HG02623 (cell line): ENCODE measurements around the gene RPL10L.

Source experiments
- ATAC-seq: cut with Tn5 transposase; IDR thresholded peaks from one replicate; pipeline ENCODE4 v1.9.1; 2021; ENCODE audit warnings: moderate library complexity; ENCODE audit not compliant: unreplicated experiment

Gene RPL10L

DNA sequence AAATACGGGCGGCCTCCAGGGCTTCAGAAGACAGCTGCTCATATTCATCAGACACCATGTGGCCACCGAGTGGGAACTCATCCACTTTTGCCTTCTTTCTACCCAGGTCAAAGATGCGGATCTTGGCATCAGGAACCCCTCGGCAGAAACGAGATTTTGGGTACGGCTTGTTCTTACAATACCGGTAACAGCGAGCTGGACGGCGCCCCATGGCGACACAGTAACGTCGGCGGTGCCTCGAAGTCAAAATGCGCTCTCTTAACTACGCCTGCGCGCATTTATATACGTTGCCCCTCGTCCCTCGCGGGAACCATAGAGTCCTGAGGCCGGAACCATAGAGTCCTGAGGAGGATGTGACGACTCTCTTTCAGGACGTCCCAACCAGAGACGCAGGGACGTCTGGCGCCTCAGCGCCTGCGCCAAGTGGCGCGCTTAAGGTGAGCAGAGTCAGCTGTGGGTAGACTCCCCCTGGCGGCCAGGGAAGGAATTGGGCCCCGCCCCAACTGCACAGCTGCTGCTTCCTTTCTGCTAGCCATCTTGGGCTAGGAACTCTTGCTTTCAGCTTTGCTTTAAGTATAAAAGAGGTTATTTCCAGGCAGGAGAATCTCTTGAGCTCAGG is at the start of gene RPL10L:
Gene RPL10L, minus strand, starts transcription at position 256 of the 619 bp plus-strand sequence. Its CDS starts 45 bp downstream, at position 211.
- no peak for ATAC-seq

DNA sequence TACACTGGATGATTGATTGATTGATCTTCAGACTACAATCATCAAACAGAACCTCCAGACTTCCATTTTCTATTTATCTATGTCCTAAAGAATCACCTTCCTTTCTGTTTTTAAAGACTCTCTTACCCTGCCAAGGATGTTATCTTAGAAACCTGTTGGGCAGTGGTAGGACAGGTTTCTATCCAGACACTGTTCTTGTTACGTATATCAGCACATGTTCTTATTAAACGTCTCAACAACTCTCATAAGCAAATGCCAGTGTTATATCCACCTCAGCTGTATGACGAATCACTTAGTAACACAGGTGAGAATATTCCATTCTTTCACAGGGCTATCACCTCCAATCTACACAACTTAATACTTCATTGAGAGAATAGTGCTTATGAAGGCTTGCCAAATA is 40.2 kb upstream of the RPL10L start:
- no peak for ATAC-seq

DNA sequence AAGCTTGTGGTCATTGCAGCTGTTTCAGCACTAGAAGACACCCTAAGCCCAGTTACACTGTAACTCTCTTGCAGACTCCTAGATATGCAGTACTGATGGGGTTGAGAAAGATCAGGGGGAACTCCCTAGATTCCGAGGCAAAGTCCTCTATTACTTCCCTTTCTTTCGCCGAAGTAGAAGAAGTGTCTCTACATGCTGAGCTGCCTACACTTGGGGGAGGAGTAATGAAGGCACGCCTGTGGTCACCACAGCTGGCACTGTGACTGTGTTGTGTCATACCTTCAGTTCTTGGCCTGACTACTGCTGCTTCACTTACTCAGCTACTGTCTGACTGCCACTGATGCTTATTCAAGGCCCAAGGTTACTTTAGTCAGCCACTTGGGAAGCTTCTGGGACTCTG is 35.1 kb upstream of the RPL10L start:
- no peak for ATAC-seq

DNA sequence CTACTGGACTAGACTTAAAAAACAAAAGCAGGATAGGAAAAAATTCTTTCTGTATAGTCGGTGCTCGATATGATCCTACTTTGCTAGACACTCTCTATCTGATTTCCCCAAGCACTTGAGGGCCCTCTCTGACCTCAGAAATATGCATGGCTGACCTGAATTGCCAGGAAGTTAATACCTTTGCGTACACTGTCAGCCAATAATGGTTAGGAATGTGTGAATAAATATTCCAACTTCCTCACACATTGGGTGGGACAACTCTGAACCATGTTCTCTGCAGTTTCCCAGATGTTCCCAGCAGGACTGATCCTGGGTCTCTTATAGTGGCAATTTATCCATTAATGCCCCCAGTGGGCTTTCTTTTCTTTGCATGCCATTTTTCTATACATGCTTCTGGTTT is 20.5 kb upstream of the RPL10L start:
- no peak for ATAC-seq

DNA sequence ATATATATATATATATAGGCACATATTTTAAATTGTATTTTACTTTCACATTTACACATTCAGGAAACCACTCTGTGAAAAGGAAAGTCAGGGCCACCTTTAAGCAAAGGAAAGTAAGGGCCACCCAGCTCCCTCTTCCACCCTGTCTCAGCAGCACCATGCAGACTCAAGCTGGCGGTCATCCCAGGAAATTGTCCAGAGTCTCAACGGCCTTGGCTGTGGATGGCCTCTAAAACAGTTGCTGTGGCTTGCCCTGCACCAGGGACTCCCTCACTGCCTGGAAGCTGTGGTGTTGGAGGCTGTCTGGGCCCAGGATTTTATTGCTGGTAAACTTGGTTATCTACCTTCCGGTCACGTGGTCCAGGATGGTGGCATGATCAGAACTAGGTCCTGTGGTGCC is 11.8 kb upstream of the RPL10L start:
- no peak for ATAC-seq

DNA sequence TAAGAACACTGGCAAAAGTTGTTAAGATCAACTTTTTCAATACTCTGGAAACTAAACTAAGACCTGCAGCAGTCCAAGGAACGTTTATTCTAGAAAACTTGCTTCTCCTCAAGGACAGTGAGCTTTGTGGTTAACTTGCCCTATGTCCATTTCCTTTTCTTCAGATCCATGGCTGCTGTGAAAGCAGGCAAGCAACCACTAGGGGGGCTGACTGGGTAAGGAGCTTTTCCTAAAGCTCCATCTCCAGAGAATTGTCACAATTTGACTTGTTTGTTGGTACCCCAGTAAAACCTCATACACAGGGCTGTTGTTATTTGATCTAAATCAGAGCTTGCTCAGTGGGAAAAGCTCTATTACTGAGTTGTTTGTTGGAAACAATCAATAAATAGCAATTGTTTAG is 10.1 kb upstream of the RPL10L start:
- no peak for ATAC-seq

DNA sequence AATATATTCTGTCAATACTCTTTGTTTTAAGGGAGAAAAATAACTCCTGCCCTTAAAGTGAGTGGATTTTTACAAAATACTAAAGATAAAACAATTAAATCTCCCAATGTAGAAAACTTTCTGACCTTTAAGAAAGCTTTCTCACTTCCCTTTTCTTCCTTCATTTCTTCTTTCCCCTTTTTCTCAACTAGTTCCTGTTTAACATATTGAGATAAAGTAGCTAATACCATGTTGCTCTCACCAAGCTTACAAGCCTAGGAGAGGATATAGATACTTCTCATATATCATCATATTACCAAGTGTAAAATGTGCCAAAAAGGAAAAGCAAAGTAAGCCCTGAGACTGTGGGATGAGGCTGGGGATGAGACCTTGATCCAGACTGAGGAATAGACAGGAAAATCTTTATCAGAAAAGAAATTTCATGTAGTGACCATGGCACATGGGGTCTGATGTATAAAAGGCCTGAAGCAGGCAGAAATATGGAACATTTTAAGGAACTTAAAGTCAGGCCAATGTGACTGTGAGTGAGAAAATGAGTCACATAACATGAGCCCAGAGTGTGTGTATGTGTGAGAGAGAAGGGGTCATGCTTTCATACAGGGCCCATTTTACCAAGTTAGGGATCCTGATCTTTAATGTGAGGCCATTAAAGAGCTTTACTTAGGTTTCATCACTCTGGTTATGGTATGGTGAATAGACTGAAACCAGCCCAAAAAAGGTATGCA is 1.6 kb upstream of the RPL10L start:
- no peak for ATAC-seq

DNA sequence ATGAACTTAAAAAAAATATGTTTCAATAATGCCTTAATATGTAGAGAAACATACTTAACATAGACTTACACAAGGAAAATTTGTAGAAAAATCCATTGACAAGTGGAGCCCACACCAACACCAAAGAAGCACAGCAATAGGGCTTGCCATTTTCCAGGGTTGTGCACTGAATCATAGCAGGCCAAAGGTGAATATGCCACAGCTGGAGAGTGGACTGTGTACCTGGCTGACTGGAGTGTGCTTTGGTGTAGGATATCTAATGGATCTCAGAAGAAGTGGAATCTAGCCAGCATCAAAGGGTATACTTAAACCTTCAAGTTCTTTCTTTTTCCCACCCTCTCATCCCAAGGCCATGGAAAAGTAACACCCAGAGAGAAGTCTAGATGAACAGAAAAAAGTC is 4.8 kb downstream of the RPL10L start:
- no peak for ATAC-seq

DNA sequence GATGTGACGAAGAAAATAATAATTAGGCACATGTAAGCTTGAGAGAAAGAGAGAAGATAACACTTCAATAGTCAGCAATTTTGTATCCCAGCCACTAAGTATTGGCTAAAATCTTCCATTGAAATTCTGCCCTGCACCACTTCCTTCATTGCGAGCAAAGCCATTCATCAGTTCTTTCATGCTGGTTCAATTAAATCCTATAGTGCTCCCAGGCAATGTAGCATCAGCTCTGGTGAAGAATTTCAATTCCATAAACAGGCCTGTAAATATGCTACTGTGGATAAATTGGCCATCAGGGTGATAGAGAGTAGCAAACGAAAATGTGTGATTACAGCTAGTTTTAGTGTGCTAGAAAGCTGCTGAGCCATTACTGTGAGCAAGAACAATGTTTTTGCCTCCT is 24.7 kb downstream of the RPL10L start:
- no peak for ATAC-seq
